Measurements from ENCODE around the gene HDAC9. TPM values are rescaled to one million over a fixed set of nuclear protein-coding genes. Genes with fewer than 3 reads are reported as not detected.

Gene HDAC9
- total and polyA plus RNA-seq, 12 donors: 2.6 to 23.1 (median 7.5) TPM

DNA sequence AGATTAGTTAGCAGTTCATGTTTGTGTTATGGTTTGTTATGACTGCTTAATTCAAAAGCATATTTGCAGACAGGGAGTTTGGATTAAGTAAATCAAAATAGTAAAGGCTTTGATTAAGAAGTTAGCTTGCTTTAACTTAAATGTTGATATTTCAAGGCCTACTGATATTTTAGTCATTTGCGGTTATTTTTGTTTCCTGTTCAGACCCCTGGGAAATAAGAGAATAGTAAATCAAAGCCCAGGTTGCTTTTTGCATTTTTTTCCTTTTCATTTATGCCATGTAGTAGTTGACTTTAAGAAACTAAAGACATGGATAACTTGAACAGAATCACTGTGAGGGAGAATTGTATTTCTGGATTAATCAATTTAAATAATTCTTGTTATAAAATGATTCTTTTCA is 77.3 kb downstream of the HDAC9 start:
- Histone ChIP-seq H3K27me3 (no peaks in the 10 kb centered on the region), H3K9me3 (replicated peaks in 1 of 3) (no peaks in the 10 kb centered on the region), H3K4me3 (no peak overlapping the region), H3K27ac (no peak overlapping the region), H3K36me3 (replicated peaks in 1 of 2) (no peaks in the 10 kb centered on the region), H3K4me1 (replicated peaks in 1 of 2) (no peaks in the 10 kb centered on the region)
- DNase-seq: no peak
- intact Hi-C loops (cut with DNase I): loop anchor here (5.0 to 10.0 kb wide), 2 partner anchors 218 to 221 kb away; no protein-coding TSS in a partner anchor
- 76 to 90% (median 81%) methylated on average over 1 of the region's 1 CpG for WGBS, 4 donors
- no peak for TF ChIP-seq POLR2A (IDR thresholded peaks at IDR 0.05)
- TF ChIP-seq, protein P1, sequence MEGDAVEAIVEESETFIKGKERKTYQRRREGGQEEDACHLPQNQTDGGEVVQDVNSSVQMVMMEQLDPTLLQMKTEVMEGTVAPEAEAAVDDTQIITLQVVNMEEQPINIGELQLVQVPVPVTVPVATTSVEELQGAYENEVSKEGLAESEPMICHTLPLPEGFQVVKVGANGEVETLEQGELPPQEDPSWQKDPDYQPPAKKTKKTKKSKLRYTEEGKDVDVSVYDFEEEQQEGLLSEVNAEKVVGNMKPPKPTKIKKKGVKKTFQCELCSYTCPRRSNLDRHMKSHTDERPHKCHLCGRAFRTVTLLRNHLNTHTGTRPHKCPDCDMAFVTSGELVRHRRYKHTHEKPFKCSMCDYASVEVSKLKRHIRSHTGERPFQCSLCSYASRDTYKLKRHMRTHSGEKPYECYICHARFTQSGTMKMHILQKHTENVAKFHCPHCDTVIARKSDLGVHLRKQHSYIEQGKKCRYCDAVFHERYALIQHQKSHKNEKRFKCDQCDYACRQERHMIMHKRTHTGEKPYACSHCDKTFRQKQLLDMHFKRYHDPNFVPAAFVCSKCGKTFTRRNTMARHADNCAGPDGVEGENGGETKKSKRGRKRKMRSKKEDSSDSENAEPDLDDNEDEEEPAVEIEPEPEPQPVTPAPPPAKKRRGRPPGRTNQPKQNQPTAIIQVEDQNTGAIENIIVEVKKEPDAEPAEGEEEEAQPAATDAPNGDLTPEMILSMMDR (IDR thresholded peaks at IDR 0.05): no peak

DNA sequence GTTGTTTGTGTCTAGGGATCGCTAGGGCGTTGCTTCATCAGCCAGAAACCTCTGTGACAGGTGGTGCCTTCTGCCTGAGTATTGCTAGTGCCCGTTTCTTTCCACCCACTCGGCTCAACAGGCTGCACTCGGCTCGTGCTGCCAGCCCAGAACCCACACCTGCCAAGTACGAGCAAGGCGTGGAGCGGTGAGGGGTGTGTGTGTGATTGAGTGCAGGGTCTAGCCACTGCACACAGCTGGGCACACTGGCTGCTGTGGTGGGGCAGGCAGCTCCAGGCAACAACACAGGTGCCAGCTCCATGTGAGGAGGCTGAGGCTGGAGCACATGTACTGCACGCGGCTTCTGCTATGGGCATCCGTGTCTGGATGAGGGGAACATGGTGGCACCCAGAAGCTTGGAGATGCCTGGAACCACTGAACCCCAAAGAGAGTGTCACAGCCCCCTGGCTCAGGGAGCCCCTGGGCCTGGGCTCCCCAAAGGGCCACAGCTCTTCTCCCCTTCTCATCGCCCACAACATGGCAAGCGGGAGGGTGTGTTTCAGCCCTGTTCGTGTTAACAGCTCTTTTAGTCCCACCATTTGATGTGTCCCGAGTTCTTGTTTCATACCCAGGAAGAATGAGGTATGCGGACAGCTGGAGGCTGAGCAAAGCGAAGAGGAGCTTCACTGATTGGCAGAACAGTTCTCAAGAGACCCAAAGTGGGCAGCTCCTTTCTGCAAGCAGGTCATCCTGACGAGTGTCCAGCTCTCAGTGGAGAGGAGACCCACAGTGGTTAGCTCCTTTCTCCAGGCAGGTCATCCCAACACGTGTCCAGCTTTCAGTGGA is 78.1 kb downstream of the HDAC9 start:
- H3K4me3 ChIP-seq: no peak overlapping the region
- intact Hi-C loops (cut with DNase I): loop anchor here (5.0 to 10.0 kb wide), 2 partner anchors 219 to 221 kb away; no protein-coding TSS in a partner anchor
- WGBS, 4 donors: 85 to 93% (median 89%) methylated on average over 15 to 20 of the region's 20 CpGs
- DNase-seq: no peak
- TF ChIP-seq, protein P1 (IDR thresholded peaks at IDR 0.05): no peak
- TF ChIP-seq POLR2A (IDR thresholded peaks at IDR 0.05): no peak
- no peaks in the 10 kb centered on the region for H3K4me1 ChIP-seq (replicated peaks in 1 of 2)
- H3K36me3 ChIP-seq (replicated peaks in 1 of 2): no peaks in the 10 kb centered on the region
- H3K27ac ChIP-seq: no peak overlapping the region
- no peaks in the 10 kb centered on the region for H3K27me3 ChIP-seq
- H3K9me3 ChIP-seq (replicated peaks in 1 of 3): no peaks in the 10 kb centered on the region

DNA sequence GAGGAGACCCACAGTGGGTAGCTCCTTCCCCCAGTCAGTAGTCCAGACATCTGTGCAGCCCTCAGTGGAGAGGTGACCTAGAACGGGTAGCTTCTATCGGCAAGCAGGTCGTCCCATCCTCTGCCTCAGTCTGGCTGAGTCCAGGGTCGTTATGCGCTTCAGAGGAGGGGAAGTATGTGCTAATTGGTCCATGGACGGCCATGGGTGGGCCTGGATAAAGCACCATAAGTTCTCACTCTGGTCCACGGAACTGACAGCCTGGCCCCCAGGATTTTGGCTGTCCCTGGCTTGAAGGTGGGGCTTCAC is 78.6 kb downstream of the HDAC9 start:
- Histone ChIP-seq H3K4me3 (no peak overlapping the region), H3K36me3 (replicated peaks in 1 of 2) (no peaks in the 10 kb centered on the region), H3K27ac (no peak overlapping the region), H3K9me3 (replicated peaks in 1 of 3) (no peaks in the 10 kb centered on the region), H3K27me3 (no peaks in the 10 kb centered on the region), H3K4me1 (replicated peaks in 1 of 2) (no peaks in the 10 kb centered on the region)
- TF ChIP-seq POLR2A (IDR thresholded peaks at IDR 0.05): no peak
- TF ChIP-seq, protein P1 (IDR thresholded peaks at IDR 0.05): no peak
- intact Hi-C loops (cut with DNase I): loop anchor here (5.0 to 10.0 kb wide), 2 partner anchors 219 to 222 kb away; no protein-coding TSS in a partner anchor
- no peak for DNase-seq
- 90 to 93% (median 91%) methylated on average over 4 to 7 of the region's 7 CpGs; no CpG with 5 or more reads in 1 of the 4 donors for WGBS, 4 donors

DNA sequence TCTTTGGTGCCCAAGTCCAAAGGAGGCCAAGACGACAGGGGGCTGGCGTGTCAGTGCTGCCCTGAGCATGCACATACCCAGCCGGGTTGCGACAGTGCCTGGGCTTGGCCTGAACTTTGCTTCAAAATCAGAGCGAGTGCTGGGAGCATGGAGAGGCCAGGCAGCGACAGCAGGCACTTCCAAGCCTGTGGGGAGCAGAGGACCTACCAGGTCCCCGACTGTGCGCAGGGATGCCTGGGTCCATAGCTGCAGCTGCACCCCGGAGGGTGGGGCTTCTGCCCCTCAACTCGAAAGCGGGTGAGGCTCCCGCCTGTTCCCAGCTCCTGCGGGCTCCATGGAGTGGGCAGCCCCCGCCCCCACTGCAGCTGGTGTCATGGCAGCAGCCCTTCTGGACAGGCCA is 79.1 kb downstream of the HDAC9 start:
- no peaks in the 10 kb centered on the region for H3K27me3 ChIP-seq
- intact Hi-C loops (cut with DNase I): loop anchor here (5.0 to 10.0 kb wide), 2 partner anchors 220 to 222 kb away; no protein-coding TSS in a partner anchor
- H3K9me3 ChIP-seq (replicated peaks in 1 of 3): no peaks in the 10 kb centered on the region
- no peaks in the 10 kb centered on the region for H3K36me3 ChIP-seq (replicated peaks in 1 of 2)
- DNase-seq: no peak
- H3K4me1 ChIP-seq (replicated peaks in 1 of 2): no peaks in the 10 kb centered on the region
- 89 to 100% (median 94%) methylated on average over 7 to 14 of the region's 14 CpGs for WGBS, 4 donors
- TF ChIP-seq, protein P1 (IDR thresholded peaks at IDR 0.05): no peak
- no peak for TF ChIP-seq POLR2A (IDR thresholded peaks at IDR 0.05)
- H3K4me3 ChIP-seq: no peak overlapping the region
- no peak overlapping the region for H3K27ac ChIP-seq

Measured in adrenal gland (tissue), 12 donors.